CD4-positive, alpha-beta T cell (primary cell): ENCODE measurements around the gene FCHSD2. TPM values are rescaled to one million over a fixed set of nuclear protein-coding genes. Genes with fewer than 3 reads are reported as not detected.

Experiments used
- ATAC-seq: fragments of 200-7000 bp; cut with Tn5 transposase; one replicate; pipeline ENCODE4 v1.10.0; 2022; ENCODE audit warnings: mild to moderate bottlenecking; ENCODE audit not compliant: poor library complexity
- CTCF ChIA-PET: fragments of 350-600 bp; sonication (Branson Sonifier 250); formaldehyde crosslinking; loops from one replicate; lab custom pipeline; 2021; ENCODE audit warnings: antibody characterized with exemption, inconsistent platforms; lab: Charles Lee
- POLR2A ChIA-PET: fragments of 350-600 bp; sonication (Branson Sonifier 250); formaldehyde crosslinking; loops from one replicate; lab custom pipeline; 2021; ENCODE audit warnings: antibody characterized with exemption, inconsistent platforms; lab: Charles Lee
- DNase-seq, 14 experiments: peaks; one replicate each; pipeline ENCODE4 v3.0.0-alpha.2; 2013 to 2020; ENCODE audit warnings: mixed read lengths in 2 of 14
- H3K27ac ChIP-seq, 2 donors: one replicate each; pipeline versions ENCODE4 v1.5.1 to v1.7.0; 2013; ENCODE audit warnings: low read length in 2 of 2, low read depth in 1 of 2, mild to moderate bottlenecking in 1 of 2
- H3K27me3 ChIP-seq, 2 experiments: 1 replicate in 1 of 2; 2 replicates in 1 of 2; pipeline versions ENCODE4 v1.6.1 to v1.7.0; 2013; ENCODE audit warnings: low read length in 2 of 2, control low read depth in 1 of 2, mild to moderate bottlenecking in 1 of 2, moderate library complexity in 1 of 2; ENCODE audit not compliant: insufficient read depth in 2 of 2, control insufficient read depth in 1 of 2
- H3K36me3 ChIP-seq: one replicate; pipeline ENCODE4 v1.6.1; 2013; ENCODE audit warnings: low read length, control low read depth; ENCODE audit not compliant: insufficient read depth
- H3K4me1 ChIP-seq: one replicate; pipeline ENCODE4 v1.6.1; 2013; ENCODE audit warnings: low read length, control low read depth; ENCODE audit not compliant: insufficient read depth
- H3K4me3 ChIP-seq: one replicate; pipeline ENCODE4 v1.5.1; 2013; ENCODE audit warnings: mild to moderate bottlenecking, low read length, moderate library complexity
- H3K9me3 ChIP-seq, 2 experiments: 1 replicate in 1 of 2; 2 replicates in 1 of 2; pipeline versions ENCODE4 v1.6.1 to v1.7.0; 2013; ENCODE audit warnings: low read length in 2 of 2, mild to moderate bottlenecking in 2 of 2, control low read depth in 1 of 2, moderate library complexity in 1 of 2; ENCODE audit not compliant: control insufficient read depth in 1 of 2, insufficient read depth in 1 of 2
- H3K27ac Mint-ChIP-seq: one replicate; pipeline ENCODE4 v1.8.0; 2020; ENCODE audit warnings: mixed read lengths
- H3K27me3 Mint-ChIP-seq: one replicate; pipeline ENCODE4 v1.8.0; 2021; ENCODE audit warnings: mixed read lengths
- H3K36me3 Mint-ChIP-seq: one replicate; pipeline ENCODE4 v1.8.0; 2021; ENCODE audit warnings: low read depth, mixed read lengths
- H3K4me1 Mint-ChIP-seq: one replicate; pipeline ENCODE4 v1.8.0; 2021; ENCODE audit warnings: low read depth, mixed read lengths
- H3K4me3 Mint-ChIP-seq: one replicate; pipeline ENCODE4 v1.8.0; 2020; ENCODE audit warnings: mild to moderate bottlenecking, mixed read lengths
- H3K9me3 Mint-ChIP-seq: one replicate; pipeline ENCODE4 v1.8.0; 2020; ENCODE audit warnings: mixed read lengths
- intact Hi-C, 2 experiments: fragments of 100-400 bp; cut with DNase I in 1 of 2; cut with micrococcal nuclease in 1 of 2; formaldehyde crosslinking; loops; one replicate each; pipeline versions ENCODE4 v1.15.1 to v1.9.0; 2023 to 2025; cut with DNase I, micrococcal nuclease
- total RNA-seq, 174 experiments: library from RNA in 2 of 174; stranded (reverse) in 2 of 174; gene quantifications; one replicate each; pipeline ENCODE4 v1.2.3 and lab custom pipeline; 2021 to 2026
- TF ChIP-seq, protein P1 (sequence below): fragments of 200-600 bp; IDR thresholded peaks from one replicate; pipeline ENCODE4 v1.8.0; 2022; ENCODE audit warnings: antibody characterized with exemption, mild to moderate bottlenecking

The FCHSD2 gene
- total RNA-seq, 2 experiments from 2014 or later = 48.6 to 50.7 TPM

GRCh38 chr11:73009972-73010371 is 132.1 kb downstream of the FCHSD2 start:
- Histone ChIP-seq H3K27ac (no peak overlapping the region), H3K4me3 (no peak overlapping the region), H3K36me3 (peaks cover 18% of the 10 kb centered on the region), H3K4me1 (no peaks in the 10 kb centered on the region), H3K27me3 (no peaks in the 10 kb centered on the region), H3K9me3 (peaks cover 15 to 21% of the 10 kb centered on the region in 2 experiments)
- ChIA-PET CTCF (no interaction called here), POLR2A (no interaction called here)
- intact Hi-C loops = no loop called here
- Mint-ChIP-seq H3K36me3 (peaks cover 71% of the 10 kb centered on the region), H3K9me3 (peaks cover 13% of the 10 kb centered on the region), H3K27ac (no peak overlapping the region), H3K4me3 (no peak overlapping the region), H3K4me1 (peaks cover 12% of the 10 kb centered on the region), H3K27me3 (no peaks in the 10 kb centered on the region)
- TF ChIP-seq, protein P1, sequence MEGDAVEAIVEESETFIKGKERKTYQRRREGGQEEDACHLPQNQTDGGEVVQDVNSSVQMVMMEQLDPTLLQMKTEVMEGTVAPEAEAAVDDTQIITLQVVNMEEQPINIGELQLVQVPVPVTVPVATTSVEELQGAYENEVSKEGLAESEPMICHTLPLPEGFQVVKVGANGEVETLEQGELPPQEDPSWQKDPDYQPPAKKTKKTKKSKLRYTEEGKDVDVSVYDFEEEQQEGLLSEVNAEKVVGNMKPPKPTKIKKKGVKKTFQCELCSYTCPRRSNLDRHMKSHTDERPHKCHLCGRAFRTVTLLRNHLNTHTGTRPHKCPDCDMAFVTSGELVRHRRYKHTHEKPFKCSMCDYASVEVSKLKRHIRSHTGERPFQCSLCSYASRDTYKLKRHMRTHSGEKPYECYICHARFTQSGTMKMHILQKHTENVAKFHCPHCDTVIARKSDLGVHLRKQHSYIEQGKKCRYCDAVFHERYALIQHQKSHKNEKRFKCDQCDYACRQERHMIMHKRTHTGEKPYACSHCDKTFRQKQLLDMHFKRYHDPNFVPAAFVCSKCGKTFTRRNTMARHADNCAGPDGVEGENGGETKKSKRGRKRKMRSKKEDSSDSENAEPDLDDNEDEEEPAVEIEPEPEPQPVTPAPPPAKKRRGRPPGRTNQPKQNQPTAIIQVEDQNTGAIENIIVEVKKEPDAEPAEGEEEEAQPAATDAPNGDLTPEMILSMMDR = no peak
- ATAC-seq = no peak
- DNase-seq = no peak

GRCh38 chr11:73004088-73004487 is 138.0 kb downstream of the FCHSD2 start:
- ChIA-PET POLR2A (no interaction called here), CTCF (no interaction called here)
- H3K27me3 ChIP-seq = no peaks in the 10 kb centered on the region
- TF ChIP-seq, protein P1 = no peak
- DNase-seq (no peak), ATAC-seq (no peak)
- H3K36me3 ChIP-seq = no peaks in the 10 kb centered on the region
- no peak overlapping the region for H3K27ac ChIP-seq
- H3K9me3 ChIP-seq = peaks cover under 1 to 2% of the 10 kb centered on the region in 2 experiments
- intact Hi-C loops = no loop called here
- Mint-ChIP-seq H3K4me1 (peaks cover 26% of the 10 kb centered on the region), H3K27ac (no peak overlapping the region), H3K36me3 (peaks cover 41% of the 10 kb centered on the region), H3K4me3 (no peak overlapping the region), H3K9me3 (peaks cover 4% of the 10 kb centered on the region), H3K27me3 (no peaks in the 10 kb centered on the region)
- no peak overlapping the region for H3K4me3 ChIP-seq
- H3K4me1 ChIP-seq = no peaks in the 10 kb centered on the region

GRCh38 chr11:73003088-73003487 is 139.0 kb downstream of the FCHSD2 start:
- no peak for ATAC-seq

More at GRCh38 chr11:73003088-73003487, 139.0 kb downstream of the FCHSD2 start:
- ChIA-PET POLR2A (no interaction called here), CTCF (no interaction called here)
- Mint-ChIP-seq H3K36me3 (peaks cover 37% of the 10 kb centered on the region), H3K4me1 (peaks cover 26% of the 10 kb centered on the region), H3K4me3 (no peak overlapping the region), H3K27me3 (no peaks in the 10 kb centered on the region), H3K9me3 (no peaks in the 10 kb centered on the region), H3K27ac (no peak overlapping the region)
- no peaks in the 10 kb centered on the region for H3K4me1 ChIP-seq
- TF ChIP-seq, protein P1 = no peak
- no peaks in the 10 kb centered on the region for H3K27me3 ChIP-seq
- H3K4me3 ChIP-seq = no peak overlapping the region
- no peak for DNase-seq
- no peaks in the 10 kb centered on the region for H3K36me3 ChIP-seq
- H3K27ac ChIP-seq = no peak overlapping the region
- intact Hi-C loops = no loop called here
- H3K9me3 ChIP-seq = no peaks in the 10 kb centered on the region
